Left lung (tissue), 10 donors: Measurements from ENCODE around the gene PRKCA. TPM values are rescaled to one million over a fixed set of nuclear protein-coding genes. Genes with fewer than 3 reads are reported as not detected.

Experiments used
- ATAC-seq: fragments of 200-7000 bp; cut with Tn5 transposase; one replicate; pipeline ENCODE4 v1.9.1; 2020; ENCODE audit warnings: moderate library complexity
- DNase-seq, 4 donors: peaks; one replicate each; pipeline ENCODE4 v3.0.0-alpha.2; 2013 to 2020
- H3K27ac ChIP-seq, 2 donors: fragments of 200-600 bp; sonication (generic) in 1 of 2; one replicate each; pipeline versions ENCODE4 v1.5.0 to v1.8.0; 2020 to 2021
- H3K27me3 ChIP-seq, 2 donors: fragments of 200-600 bp; sonication (generic) in 1 of 2; one replicate each; pipeline versions ENCODE4 v1.5.0 to v1.8.0; 2020 to 2021
- H3K36me3 ChIP-seq, 2 donors: fragments of 200-600 bp; sonication (generic) in 1 of 2; one replicate each; pipeline versions ENCODE4 v1.5.0 to v1.8.0; 2020 to 2021
- H3K4me1 ChIP-seq, 2 donors: fragments of 200-600 bp; one replicate each; pipeline ENCODE4 v1.8.0; 2021
- H3K4me3 ChIP-seq, 2 donors: fragments of 200-600 bp; sonication (generic) in 1 of 2; one replicate each; pipeline versions ENCODE4 v1.5.0 to v1.8.0; 2020 to 2021; ENCODE audit warnings: mild to moderate bottlenecking in 1 of 2
- H3K9me3 ChIP-seq, 2 donors: fragments of 200-600 bp; sonication (generic) in 1 of 2; one replicate each; pipeline versions ENCODE4 v1.5.0 to v1.8.0; 2020 to 2021
- intact Hi-C, 2 donors: fragments of 100-400 bp; cut with DNase I; formaldehyde crosslinking; loops; one replicate each; pipeline versions ENCODE4 v1.11.2 to v1.14.2; 2022
- polyA plus RNA-seq, 6 donors: library from polyadenylated mRNA; unstranded; fragments of 120-200 nt; gene quantifications; one replicate each; pipeline ENCODE4 v1.2.1, GENCODE V29; 2013; ENCODE audit not compliant: insufficient read length in 6 of 6
- total RNA-seq, 2 donors: library from RNA; stranded (reverse); fragmentation: NEBNext Ultra II Directional; extraction: Animal tissue kit (Norgen Biotek cat#: 25700); gene quantifications; one replicate each; pipeline ENCODE4 v1.2.1, GENCODE V29; 2021
- TF ChIP-seq, protein P1 (sequence below), 2 donors: fragments of 200-600 bp; sonication (generic) in 1 of 2; IDR thresholded peaks; one replicate each; pipeline versions ENCODE4 v1.5.0 to v1.8.0; 2021; ENCODE audit warnings: antibody characterized with exemption in 2 of 2
- donor health status: DM: no; HTN: yes; CAD: no.
- donor health status: DM: no; HTN: no; CAD: no.

Gene PRKCA
- total and polyA plus RNA-seq, 8 donors = 16.4 to 30.4 (median 17.5) TPM

DNA sequence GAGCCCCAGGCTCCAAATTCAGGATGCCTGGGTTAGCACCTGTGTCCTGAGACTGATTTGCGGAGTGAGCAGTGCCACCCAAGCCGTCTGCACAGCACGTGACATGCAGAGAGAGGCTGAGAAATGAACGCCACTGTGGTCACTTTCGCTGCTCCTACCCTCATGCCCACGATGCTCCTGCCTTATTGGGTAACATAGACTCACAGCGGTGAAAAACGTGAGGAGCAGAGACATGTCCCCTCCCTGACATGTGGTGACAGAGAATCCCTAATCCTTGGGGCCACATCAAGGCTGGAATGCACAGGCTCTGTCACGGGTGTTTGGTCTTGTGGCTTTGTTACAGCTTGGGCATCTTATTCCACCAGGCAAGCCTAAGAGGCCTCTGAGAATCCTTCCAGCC is 480.4 kb downstream of the PRKCA start:
- intact Hi-C loops = no loop called here
- no peaks in the 10 kb centered on the region for H3K36me3 ChIP-seq
- no peaks in the 10 kb centered on the region for H3K9me3 ChIP-seq
- H3K4me1 ChIP-seq = no peaks in the 10 kb centered on the region
- no peak for DNase-seq
- TF ChIP-seq, protein P1, sequence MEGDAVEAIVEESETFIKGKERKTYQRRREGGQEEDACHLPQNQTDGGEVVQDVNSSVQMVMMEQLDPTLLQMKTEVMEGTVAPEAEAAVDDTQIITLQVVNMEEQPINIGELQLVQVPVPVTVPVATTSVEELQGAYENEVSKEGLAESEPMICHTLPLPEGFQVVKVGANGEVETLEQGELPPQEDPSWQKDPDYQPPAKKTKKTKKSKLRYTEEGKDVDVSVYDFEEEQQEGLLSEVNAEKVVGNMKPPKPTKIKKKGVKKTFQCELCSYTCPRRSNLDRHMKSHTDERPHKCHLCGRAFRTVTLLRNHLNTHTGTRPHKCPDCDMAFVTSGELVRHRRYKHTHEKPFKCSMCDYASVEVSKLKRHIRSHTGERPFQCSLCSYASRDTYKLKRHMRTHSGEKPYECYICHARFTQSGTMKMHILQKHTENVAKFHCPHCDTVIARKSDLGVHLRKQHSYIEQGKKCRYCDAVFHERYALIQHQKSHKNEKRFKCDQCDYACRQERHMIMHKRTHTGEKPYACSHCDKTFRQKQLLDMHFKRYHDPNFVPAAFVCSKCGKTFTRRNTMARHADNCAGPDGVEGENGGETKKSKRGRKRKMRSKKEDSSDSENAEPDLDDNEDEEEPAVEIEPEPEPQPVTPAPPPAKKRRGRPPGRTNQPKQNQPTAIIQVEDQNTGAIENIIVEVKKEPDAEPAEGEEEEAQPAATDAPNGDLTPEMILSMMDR (IDR thresholded peaks at IDR 0.05) = no peak
- H3K4me3 ChIP-seq = no peak overlapping the region
- H3K27ac ChIP-seq = no peak overlapping the region
- ATAC-seq = no peak
- no peaks in the 10 kb centered on the region for H3K27me3 ChIP-seq

DNA sequence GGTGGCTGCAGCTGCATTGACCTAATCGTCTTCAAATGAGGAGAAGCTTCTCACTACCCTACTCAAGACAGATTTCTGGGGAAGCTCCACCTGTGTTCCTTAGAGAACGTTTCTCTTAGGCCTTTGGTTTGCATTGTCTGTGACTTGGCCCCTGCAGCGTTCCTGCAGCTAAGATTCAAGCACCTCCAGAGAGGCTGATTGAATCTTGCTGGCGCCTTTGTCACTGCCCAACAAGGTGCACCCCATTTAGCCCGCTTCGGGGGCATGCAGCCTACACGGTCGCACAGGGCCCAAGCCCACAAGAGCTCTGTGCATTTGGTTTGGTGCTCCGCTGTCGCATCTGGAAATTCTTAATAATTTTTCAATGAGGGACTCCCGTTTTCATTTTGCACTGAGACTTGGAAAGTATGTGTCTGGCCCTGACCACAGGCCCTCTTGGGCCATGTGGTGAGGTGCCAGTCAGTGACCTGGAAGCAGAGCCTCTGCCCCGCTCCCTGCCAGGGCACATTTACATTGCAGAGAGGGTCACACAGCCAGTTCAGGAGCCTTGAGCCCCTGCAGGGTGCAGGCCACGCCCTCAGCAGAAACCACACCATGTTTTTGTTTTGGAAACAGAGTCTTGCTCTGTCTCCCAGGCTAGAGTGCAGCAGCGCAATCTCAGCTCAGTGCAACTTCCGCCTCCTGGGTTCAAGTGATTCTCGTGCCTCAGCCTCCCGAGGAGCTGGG is 481.4 kb downstream of the PRKCA start:
- Histone ChIP-seq H3K27ac (no peak overlapping the region), H3K9me3 (no peaks in the 10 kb centered on the region), H3K4me3 (no peak overlapping the region), H3K4me1 (no peaks in the 10 kb centered on the region), H3K27me3 (no peaks in the 10 kb centered on the region), H3K36me3 (peaks cover 0 to 3% of the 10 kb centered on the region in 2 donors)
- DNase-seq (peak in 1 of 4 donors; percentile 40), ATAC-seq (no peak)
- TF ChIP-seq, protein P1 (IDR thresholded peaks at IDR 0.05) = no peak
- intact Hi-C loops = no loop called here

GRCh38 chr17:66784621-66785364 is 482.4 kb downstream of the PRKCA start:
- ATAC-seq (peak; percentile 64), DNase-seq (peak in 1 of 4 donors; percentile 57)
- no peaks in the 10 kb centered on the region for H3K9me3 ChIP-seq
- H3K4me1 ChIP-seq = no peaks in the 10 kb centered on the region
- no peaks in the 10 kb centered on the region for H3K27me3 ChIP-seq
- H3K27ac ChIP-seq = no peak overlapping the region
- H3K36me3 ChIP-seq = peaks cover 0 to 12% of the 10 kb centered on the region in 2 donors
- TF ChIP-seq, protein P1 (IDR thresholded peaks at IDR 0.05) = no peak
- intact Hi-C loops = no loop called here
- H3K4me3 ChIP-seq = no peak overlapping the region

DNA sequence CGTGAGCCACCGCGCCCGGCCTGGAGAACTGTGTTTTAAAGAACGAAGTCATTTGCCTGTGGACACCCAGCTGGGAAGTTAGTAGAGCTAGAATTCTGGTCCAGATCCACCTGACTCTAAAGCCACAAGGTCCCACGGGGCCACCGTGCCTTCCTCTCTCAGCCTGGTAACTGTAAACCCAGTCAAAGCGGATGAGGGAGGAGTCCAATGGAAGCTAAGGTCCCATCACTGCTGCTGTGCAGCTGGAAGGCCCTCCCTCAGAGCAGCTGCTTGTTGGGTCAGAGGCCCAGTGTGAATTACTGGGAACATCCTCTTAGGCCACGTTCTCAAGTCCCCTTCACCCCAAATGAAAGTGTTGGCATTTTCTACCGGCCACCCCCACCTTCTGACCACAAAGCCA is 483.7 kb downstream of the PRKCA start:
- Histone ChIP-seq H3K4me3 (no peak overlapping the region), H3K9me3 (no peaks in the 10 kb centered on the region), H3K27ac (no peak overlapping the region), H3K36me3 (peaks cover 0 to 15% of the 10 kb centered on the region in 2 donors), H3K27me3 (no peaks in the 10 kb centered on the region), H3K4me1 (peaks cover 0 to 3% of the 10 kb centered on the region in 2 donors)
- intact Hi-C loops = no loop called here
- TF ChIP-seq, protein P1 (IDR thresholded peaks at IDR 0.05) = no peak
- ATAC-seq (no peak), DNase-seq (peak in 1 of 4 donors; percentile 55)

GRCh38 chr17:66787914-66788313 is 485.5 kb downstream of the PRKCA start:
- DNase-seq (no peak), ATAC-seq (no peak)
- no peaks in the 10 kb centered on the region for H3K27me3 ChIP-seq
- H3K27ac ChIP-seq = no peak overlapping the region
- TF ChIP-seq, protein P1 (IDR thresholded peaks at IDR 0.05) = no peak
- peaks cover 0 to 11% of the 10 kb centered on the region in 2 donors for H3K4me1 ChIP-seq
- no peaks in the 10 kb centered on the region for H3K9me3 ChIP-seq
- no peak overlapping the region for H3K4me3 ChIP-seq
- intact Hi-C loops = no loop called here
- peaks cover 0 to 15% of the 10 kb centered on the region in 2 donors for H3K36me3 ChIP-seq
